Activated CD4-positive, alpha-beta memory T cell treated with anti-CD3 and anti-CD28 coated beads, Interleukin-2, amount 10 ng/mL, durations not matched to agents 7 days and 5 days (primary cell): ENCODE results near the gene TMEM250. TPM values are rescaled to one million over a fixed set of nuclear protein-coding genes. Genes with fewer than 3 reads are reported as not detected.

ENCODE experiments used
- CTCF ChIA-PET: fragments of 350-600 bp; sonication (Branson Sonifier 250); formaldehyde crosslinking; loops from one replicate; lab custom pipeline; 2021; ENCODE audit warnings: antibody characterized with exemption, inconsistent platforms; lab: Charles Lee
- POLR2A ChIA-PET: fragments of 350-600 bp; sonication (Branson Sonifier 250); formaldehyde crosslinking; loops from one replicate; lab custom pipeline; 2021; ENCODE audit warnings: antibody characterized with exemption; lab: Charles Lee
- DNase-seq: peaks from one replicate; pipeline ENCODE4 v3.0.0-alpha.2; 2020
- H3K27ac Mint-ChIP-seq: one replicate; pipeline ENCODE4 v1.8.0; 2021; ENCODE audit warnings: mild to moderate bottlenecking, mixed read lengths
- H3K27me3 Mint-ChIP-seq: one replicate; pipeline ENCODE4 v1.8.0; 2021; ENCODE audit warnings: mixed read lengths
- H3K36me3 Mint-ChIP-seq: one replicate; pipeline ENCODE4 v1.8.0; 2021; ENCODE audit warnings: low read depth, mixed read lengths
- H3K4me1 Mint-ChIP-seq: one replicate; pipeline ENCODE4 v1.8.0; 2021; ENCODE audit warnings: mixed read lengths
- H3K4me3 Mint-ChIP-seq: one replicate; pipeline ENCODE4 v1.8.0; 2021; ENCODE audit warnings: mild to moderate bottlenecking, mixed read lengths
- H3K9me3 Mint-ChIP-seq: one replicate; pipeline ENCODE4 v1.8.0; 2021; ENCODE audit warnings: mixed read lengths
- total RNA-seq, 2 experiments: library from RNA; stranded (reverse); gene quantifications; one replicate each; pipeline ENCODE4 v1.2.3, GENCODE V29; 2021

The TMEM250 gene
- total RNA-seq, 2 experiments from 2014 or later, result 47.0 to 49.0 TPM

- DNase-seq, result no peak
- Mint-ChIP-seq H3K27ac (peak overlapping the region; percentile 74), H3K27me3 (peaks cover 2% of the 10 kb centered on the region), H3K9me3 (no peaks in the 10 kb centered on the region), H3K4me3 (peak overlapping the region; percentile 81), H3K36me3 (peaks cover 15% of the 10 kb centered on the region), H3K4me1 (peaks cover 24% of the 10 kb centered on the region)
- POLR2A ChIA-PET, result interaction anchor here (1.1 to 2.9 kb wide), 5 partner anchors 9 to 29 kb away, joined by 3 to 21 read pairs (median 4); partner anchors contain the start of gene NACC2
- CTCF ChIA-PET, result no interaction called here
Measured at GRCh38 chr9:136119061-136119882, 597 bp upstream of the TMEM250 start.

GRCh38 chr9:136117916-136118319 is 757 bp downstream of the TMEM250 start:
- POLR2A ChIA-PET, result interaction anchor here (0.7 to 2.9 kb wide), 8 partner anchors 10 to 292 kb away, joined by 3 to 51 read pairs (median 3); partner anchors contain the start of genes ENTR1, NACC2 and PMPCA

GRCh38 chr9:136117291-136117915 is 1.3 kb downstream of the TMEM250 start:
- Mint-ChIP-seq H3K27ac (peak overlapping the region; percentile 72), H3K4me1 (peaks cover 42% of the 10 kb centered on the region), H3K9me3 (no peaks in the 10 kb centered on the region), H3K27me3 (no peaks in the 10 kb centered on the region), H3K4me3 (peak overlapping the region; percentile 79), H3K36me3 (peaks cover 15% of the 10 kb centered on the region)
- POLR2A ChIA-PET, result interaction anchor here (0.7 to 2.9 kb wide), 8 partner anchors 10 to 292 kb away, joined by 3 to 51 read pairs (median 3); partner anchors contain the start of genes ENTR1, NACC2 and PMPCA
- CTCF ChIA-PET, result interaction anchor here (0.7 to 2.4 kb wide), 6 partner anchors 8 to 156 kb away, joined by 3 to 9 read pairs (median 4); no protein-coding TSS in a partner anchor
- DNase-seq, result peak; percentile 45

More at GRCh38 chr9:136117916-136118319, 757 bp downstream of the TMEM250 start:
- H3K27ac Mint-ChIP-seq, result peak overlapping the region; percentile 72
- H3K27me3 Mint-ChIP-seq, result no peaks in the 10 kb centered on the region
- no peaks in the 10 kb centered on the region for H3K9me3 Mint-ChIP-seq
- H3K36me3 Mint-ChIP-seq, result peaks cover 15% of the 10 kb centered on the region
- peak overlapping the region; percentile 79 for H3K4me3 Mint-ChIP-seq
- peaks cover 38% of the 10 kb centered on the region for H3K4me1 Mint-ChIP-seq
- CTCF ChIA-PET, result interaction anchor here (0.7 to 2.4 kb wide), 5 partner anchors 8 to 156 kb away, joined by 3 to 9 read pairs (median 5); no protein-coding TSS in a partner anchor
- no peak for DNase-seq

GRCh38 chr9:136116360-136117098 is 2.1 kb downstream of the TMEM250 start:
- no peaks in the 10 kb centered on the region for H3K27me3 Mint-ChIP-seq
- no peak overlapping the region for H3K27ac Mint-ChIP-seq
- DNase-seq, result no peak
- H3K9me3 Mint-ChIP-seq, result no peaks in the 10 kb centered on the region
- peak overlapping the region; percentile 44 for H3K4me3 Mint-ChIP-seq
- ChIA-PET POLR2A (no interaction called here), CTCF (interaction anchor here (1.0 to 2.4 kb wide), 2 partner anchors 10 to 46 kb away, joined by 3 to 8 read pairs; no protein-coding TSS in a partner anchor)
- H3K36me3 Mint-ChIP-seq, result peaks cover 15% of the 10 kb centered on the region
- peaks cover 51% of the 10 kb centered on the region for H3K4me1 Mint-ChIP-seq

- peak overlapping the region; percentile 99 for H3K27ac Mint-ChIP-seq
- no peaks in the 10 kb centered on the region for H3K27me3 Mint-ChIP-seq
- no peaks in the 10 kb centered on the region for H3K9me3 Mint-ChIP-seq
- CTCF ChIA-PET, result no interaction called here
- H3K4me3 Mint-ChIP-seq, result no peak overlapping the region
- peaks cover 58% of the 10 kb centered on the region for H3K4me1 Mint-ChIP-seq
- H3K36me3 Mint-ChIP-seq, result peaks cover 15% of the 10 kb centered on the region
- POLR2A ChIA-PET, result no interaction called here
- no peak for DNase-seq
Measured at GRCh38 chr9:136115641-136116359, 2.9 kb downstream of the TMEM250 start.

GRCh38 chr9:136115206-136115605 is 3.5 kb downstream of the TMEM250 start:
- CTCF ChIA-PET, result no interaction called here
- Mint-ChIP-seq H3K9me3 (no peaks in the 10 kb centered on the region), H3K4me3 (no peak overlapping the region), H3K27me3 (no peaks in the 10 kb centered on the region), H3K4me1 (peaks cover 63% of the 10 kb centered on the region), H3K27ac (peak overlapping the region; percentile 99), H3K36me3 (peaks cover 17% of the 10 kb centered on the region)
- POLR2A ChIA-PET, result no interaction called here
- no peak for DNase-seq

- Mint-ChIP-seq H3K4me3 (peak overlapping the region; percentile 30), H3K27ac (peak overlapping the region; percentile 99), H3K9me3 (no peaks in the 10 kb centered on the region), H3K27me3 (no peaks in the 10 kb centered on the region), H3K36me3 (peaks cover 19% of the 10 kb centered on the region), H3K4me1 (peaks cover 63% of the 10 kb centered on the region)
- ChIA-PET CTCF (no interaction called here), POLR2A (no interaction called here)
- no peak for DNase-seq
Measured at GRCh38 chr9:136114610-136115009, 4.1 kb downstream of the TMEM250 start.

- CTCF ChIA-PET, result interaction anchor here (1.9 kb wide), 1 partner anchor 10 kb away, joined by 6 read pairs; no protein-coding TSS in a partner anchor
- no peak overlapping the region for H3K4me3 Mint-ChIP-seq
- POLR2A ChIA-PET, result interaction anchor here (1.2 to 8.7 kb wide), 2 partner anchors 8 to 17 kb away, joined by 3 to 123 read pairs; partner anchors contain the start of gene NACC2
- no peak for DNase-seq
- no peaks in the 10 kb centered on the region for H3K9me3 Mint-ChIP-seq
- peaks cover 19% of the 10 kb centered on the region for H3K36me3 Mint-ChIP-seq
- peak overlapping the region; percentile 99 for H3K27ac Mint-ChIP-seq
- no peaks in the 10 kb centered on the region for H3K27me3 Mint-ChIP-seq
- peaks cover 79% of the 10 kb centered on the region for H3K4me1 Mint-ChIP-seq
Measured at GRCh38 chr9:136112541-136112940, 6.1 kb downstream of the TMEM250 start.

- ChIA-PET POLR2A (interaction anchor here (2.0 to 8.7 kb wide), 2 partner anchors 10 to 16 kb away, joined by 7 to 123 read pairs; partner anchors contain the start of gene NACC2), CTCF (interaction anchor here (1.9 kb wide), 1 partner anchor 11 kb away, joined by 6 read pairs; no protein-coding TSS in a partner anchor)
Measured at GRCh38 chr9:136111910-136112309, 6.8 kb downstream of the TMEM250 start.

GRCh38 chr9:136111190-136111589 is 7.5 kb downstream of the TMEM250 start:
- H3K36me3 Mint-ChIP-seq, result peaks cover 14% of the 10 kb centered on the region
- peaks cover 83% of the 10 kb centered on the region for H3K4me1 Mint-ChIP-seq
- H3K4me3 Mint-ChIP-seq, result peak overlapping the region; percentile 86
- no peaks in the 10 kb centered on the region for H3K9me3 Mint-ChIP-seq
- ChIA-PET CTCF (interaction anchor here (1.9 kb wide), 1 partner anchor 11 kb away, joined by 6 read pairs; no protein-coding TSS in a partner anchor), POLR2A (interaction anchor here (1.9 to 8.7 kb wide), 3 partner anchors 8 to 15 kb away, joined by 6 to 123 read pairs (median 7); partner anchors contain the start of gene NACC2)
- H3K27ac Mint-ChIP-seq, result peak overlapping the region; percentile 99
- no peak for DNase-seq
- H3K27me3 Mint-ChIP-seq, result no peaks in the 10 kb centered on the region

More at GRCh38 chr9:136111910-136112309, 6.8 kb downstream of the TMEM250 start:
- peaks cover 17% of the 10 kb centered on the region for H3K36me3 Mint-ChIP-seq
- peak overlapping the region; percentile 99 for H3K27ac Mint-ChIP-seq
- DNase-seq, result no peak
- peaks cover 82% of the 10 kb centered on the region for H3K4me1 Mint-ChIP-seq
- H3K27me3 Mint-ChIP-seq, result no peaks in the 10 kb centered on the region
- peak overlapping the region; percentile 86 for H3K4me3 Mint-ChIP-seq
- no peaks in the 10 kb centered on the region for H3K9me3 Mint-ChIP-seq
